Ovary (tissue), 9 donors: Measurements from ENCODE around the gene MBOAT7. TPM values are rescaled to one million over a fixed set of nuclear protein-coding genes. Genes with fewer than 3 reads are reported as not detected.

ENCODE experiments used
- DNase-seq, 5 donors: peaks; one replicate each; pipeline ENCODE4 v3.0.0-alpha.2; 2019 to 2020
- H3K27ac ChIP-seq, 2 donors: fragments of 200-600 bp; one replicate each; pipeline versions ENCODE4 v1.5.1 to v1.8.0; 2019 to 2022
- H3K27me3 ChIP-seq: fragments of 200-600 bp; one replicate; pipeline ENCODE4 v1.8.0; 2022
- H3K36me3 ChIP-seq: fragments of 200-600 bp; sonication (generic); one replicate; pipeline ENCODE4 v1.5.1; 2019
- H3K4me1 ChIP-seq: one replicate; pipeline ENCODE4 v1.8.1; 2013; ENCODE audit warnings: mild to moderate bottlenecking, moderate library complexity; ENCODE audit not compliant: insufficient read depth
- H3K4me3 ChIP-seq: fragments of 200-600 bp; sonication (generic); one replicate; pipeline ENCODE4 v1.5.1; 2017
- H3K9me3 ChIP-seq, 2 donors: fragments of 200-600 bp in 1 of 2; sonication (generic) in 1 of 2; one replicate each; pipeline versions ENCODE4 v1.5.1 to v1.8.1; 2013 to 2019; ENCODE audit warnings: mild to moderate bottlenecking in 1 of 2, moderate library complexity in 1 of 2
- CTCF ChIP-seq, 3 donors: fragments of 450-650 bp in 2 of 3; fragments of 200-600 bp in 1 of 3; IDR thresholded peaks; one replicate each; pipeline versions ENCODE4 v1.5.1 to v1.8.0; 2016 to 2022; ENCODE audit warnings: antibody characterized with exemption in 3 of 3, mild to moderate bottlenecking in 1 of 3
- EP300 ChIP-seq: sonication (generic); formaldehyde crosslinking; IDR thresholded peaks from one replicate; pipeline ENCODE4 v1.6.1; 2017; ENCODE audit warnings: antibody characterized with exemption
- POLR2A ChIP-seq: fragments of 450-650 bp; IDR thresholded peaks from one replicate; pipeline ENCODE4 v1.6.1; 2017; ENCODE audit warnings: antibody characterized with exemption, mild to moderate bottlenecking, moderate library complexity
- WGBS, 3 donors: extraction: QIAGEN DNeasy Blood & Tissue Kit in 1 of 3; methylation state at CpG; one replicate each; pipeline versions ENCODE4 v1.1.5 to v1.1.7; 2013 to 2017; 5-methylcytosine and 5-hydroxymethylcytosine counted together
- intact Hi-C, 4 donors: fragments of 100-400 bp; cut with DNase I; formaldehyde crosslinking; loops; one replicate each; pipeline versions ENCODE4 v1.11.0 to v1.15.1; 2022 to 2023
- polyA plus RNA-seq, 2 donors: library from polyadenylated mRNA; stranded (reverse); fragments of 200-250 nt in 1 of 2; fragments of 350-450 nt in 1 of 2; fragmentation: Illumina TruSeq in 1 of 2; extraction: RNeasy Lipid Tissue Mini Kit (QIAGEN cat#74804) in 1 of 2; gene quantifications; one replicate each; pipeline ENCODE4 v1.2.3, GENCODE V29; 2013 to 2014
- total RNA-seq, 7 donors: library from RNA; depleted of rRNA in 2 of 7; stranded (reverse); fragments of >200 nt in 2 of 7; fragmentation: NEBNext Ultra II Directional in 3 of 7; extraction: Animal tissue kit (Norgen Biotek cat#: 25700) in 3 of 7; gene quantifications; one replicate each; pipeline versions ENCODE4 v1.1.0 to v1.2.4, GENCODE V29; 2016 to 2023
- donor health status: DM: no; HTN: no; CAD: no; lungs with moderate emphysema.
- donor health status: DM: no; HTN: no; CAD: no.
- donor health status: Bipolar disorder and iron deficiency.
- donor health status: DM: yes; HTN: yes; CAD: no.
- donor health status: DM: no; HTN: no; CAD: no.
- donor health status: DM: yes; HTN: yes; CAD: no.

MBOAT7 gene
- total and polyA plus RNA-seq, 9 donors: 41.0 to 105 (median 51.5) TPM

DNA sequence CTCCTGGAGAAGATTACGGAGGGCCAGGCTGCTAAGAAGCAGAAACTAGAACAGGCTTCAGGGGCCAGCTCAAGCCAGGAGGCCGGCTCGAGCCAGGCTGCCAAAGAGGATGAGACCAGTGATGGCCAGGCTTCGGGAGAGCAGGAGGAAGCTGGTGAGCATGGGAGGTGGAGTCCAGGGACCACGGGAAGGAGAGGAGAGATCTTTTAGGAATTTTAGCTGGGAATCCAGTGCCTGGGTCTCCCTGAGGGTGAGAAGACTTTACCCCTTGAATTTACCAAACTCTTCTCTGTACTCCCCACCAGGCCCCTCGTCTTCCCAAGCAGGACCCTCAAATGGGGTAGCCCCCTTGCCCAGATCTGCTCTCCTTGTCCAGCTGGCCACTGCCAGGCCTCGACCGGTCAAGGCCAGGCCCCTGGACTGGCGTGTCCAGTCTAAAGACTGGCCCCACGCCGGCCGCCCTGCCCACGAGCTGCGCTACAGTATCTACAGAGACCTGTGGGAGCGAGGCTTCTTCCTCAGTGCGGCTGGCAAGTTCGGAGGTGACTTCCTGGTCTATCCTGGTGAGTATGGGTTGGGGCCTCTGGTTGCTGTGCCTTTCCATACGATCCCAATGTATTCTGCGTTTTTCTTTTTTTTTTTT lies 2.6 kb upstream of the MBOAT7 start:
- intact Hi-C loops: no loop called here
- peak in 3 of 5 donors; percentile 52 to 59 (median 54) for DNase-seq
- H3K36me3 ChIP-seq: no peaks in the 10 kb centered on the region
- H3K4me1 ChIP-seq: peaks cover 6% of the 10 kb centered on the region
- peak overlapping the region; percentile 66 for H3K4me3 ChIP-seq
- no peaks in the 10 kb centered on the region for H3K9me3 ChIP-seq
- no peaks in the 10 kb centered on the region for H3K27me3 ChIP-seq
- peak overlapping the region; percentile 96 to 100 for H3K27ac ChIP-seq
- TF ChIP-seq CTCF (IDR thresholded peaks at IDR 0.05) (no peak), POLR2A (no peak), EP300 (no peak)
- WGBS, 3 donors: 41 to 54% (median 44%) methylated on average over 19 of the region's 19 CpGs

DNA sequence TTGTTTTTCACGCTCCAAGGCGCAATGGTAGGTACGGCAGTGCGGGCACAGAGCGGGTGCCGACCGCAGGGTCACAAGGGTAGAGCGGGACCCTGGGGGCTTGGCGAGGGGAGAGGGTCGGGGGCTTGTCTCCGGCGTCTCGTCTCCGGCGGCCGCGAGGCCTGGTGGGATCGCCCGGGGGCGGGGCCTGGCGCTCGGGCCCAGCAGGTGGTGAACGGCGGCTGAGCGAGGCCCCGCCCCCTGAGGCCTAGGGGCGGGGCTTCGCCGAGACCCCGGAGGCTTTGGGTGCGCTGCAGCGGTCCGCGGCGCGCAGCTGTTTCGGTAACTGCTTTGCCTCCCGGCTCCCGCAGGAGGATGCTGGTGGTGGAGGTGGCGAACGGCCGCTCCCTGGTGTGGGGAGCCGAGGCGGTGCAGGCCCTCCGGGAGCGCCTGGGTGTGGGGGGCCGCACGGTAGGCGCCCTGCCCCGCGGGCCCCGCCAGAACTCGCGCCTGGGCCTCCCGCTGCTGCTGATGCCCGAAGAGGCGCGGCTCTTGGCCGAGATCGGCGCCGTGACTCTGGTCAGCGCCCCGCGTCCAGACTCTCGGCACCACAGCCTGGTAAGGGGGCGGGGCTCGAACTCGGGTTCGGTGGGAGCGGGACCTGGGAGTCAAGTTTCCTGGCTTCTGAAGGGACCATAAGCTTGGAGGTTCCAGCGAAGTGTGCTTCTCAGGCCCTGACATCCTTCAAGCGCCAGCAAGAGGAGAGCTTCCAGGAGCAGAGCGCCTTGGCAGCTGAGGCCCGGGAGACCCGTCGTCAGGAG lies 1.8 kb upstream of the MBOAT7 start, which contains the start of gene TSEN34:
TSEN34 (plus strand) TSS at position 298 of the 800 bp plus-strand sequence; CDS start at position 355, 57 bp downstream.
- H3K4me3 ChIP-seq: peak within 1 kb of the TSS; percentile 66
- WGBS, 3 donors: 1 to 2% (median 1%) methylated on average over 35 to 77 of the region's 77 CpGs
- DNase-seq: peak; percentile 90 to 95 (median 93)
- peak; percentile 83 for TF ChIP-seq POLR2A
- no peak for TF ChIP-seq EP300
- TF ChIP-seq CTCF (IDR thresholded peaks at IDR 0.05): peak in 1 of 3 donors; percentile 23
- H3K9me3 ChIP-seq: no peaks in the 10 kb centered on the region
- H3K27me3 ChIP-seq: no peaks in the 10 kb centered on the region
- no peaks in the 10 kb centered on the region for H3K36me3 ChIP-seq
- H3K4me1 ChIP-seq: peaks cover 6% of the 10 kb centered on the region
- peak within 1 kb of the TSS; percentile 96 to 100 for H3K27ac ChIP-seq
- intact Hi-C loops: no loop called here

DNA sequence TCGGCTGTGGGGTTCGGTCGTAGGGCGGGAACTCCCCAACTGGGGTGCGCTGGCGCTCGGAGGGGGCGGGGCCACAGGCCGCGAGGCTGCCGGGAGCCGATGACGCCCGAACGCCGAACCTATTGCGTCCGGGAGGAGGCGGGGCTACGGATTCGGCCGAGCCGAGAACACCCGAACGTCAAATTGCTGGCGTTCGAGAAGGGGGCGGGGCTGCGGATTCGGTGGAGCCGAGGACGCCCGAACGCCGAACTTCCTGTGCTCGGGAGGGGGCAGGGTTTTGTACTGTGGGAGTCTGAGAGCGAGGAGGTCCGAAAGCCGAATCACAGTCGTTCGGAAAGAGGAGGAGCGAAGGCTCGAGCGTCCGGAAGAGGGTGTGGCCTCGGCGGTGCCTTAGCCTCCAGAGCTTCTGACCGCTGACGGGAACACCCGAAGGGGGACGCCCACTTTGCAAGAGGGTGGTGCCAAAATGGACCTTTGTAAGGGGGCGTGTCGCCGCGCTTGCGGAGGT lies 1.2 kb upstream of the MBOAT7 start:
- DNase-seq: peak; percentile 100
- peaks cover 6% of the 10 kb centered on the region for H3K4me1 ChIP-seq
- peak overlapping the region; percentile 66 for H3K4me3 ChIP-seq
- no peak for TF ChIP-seq CTCF (IDR thresholded peaks at IDR 0.05)
- peak; percentile 24 for TF ChIP-seq EP300
- TF ChIP-seq POLR2A: no peak
- peak overlapping the region; percentile 96 to 100 for H3K27ac ChIP-seq
- no peaks in the 10 kb centered on the region for H3K9me3 ChIP-seq
- no peaks in the 10 kb centered on the region for H3K27me3 ChIP-seq
- intact Hi-C loops: no loop called here
- 0 to 1% (median 1%) methylated on average over 43 to 56 of the region's 56 CpGs for WGBS, 3 donors
- no peaks in the 10 kb centered on the region for H3K36me3 ChIP-seq

- intact Hi-C loops: loop anchor here in 1 of 4 donors (1.0 kb wide), 1 partner anchor 19 kb away; no protein-coding TSS in a partner anchor
- 0 to 1% (median 0%) methylated on average over 50 to 65 of the region's 65 CpGs for WGBS, 3 donors
- H3K27me3 ChIP-seq: no peaks in the 10 kb centered on the region
Measured at GRCh38 chr19:54189735-54190502, 539 bp upstream of the MBOAT7 start.

More at GRCh38 chr19:54189735-54190502, 539 bp upstream of the MBOAT7 start:
- Histone ChIP-seq H3K36me3 (no peaks in the 10 kb centered on the region), H3K27ac (peak overlapping the region; percentile 96 to 100), H3K4me3 (peak overlapping the region; percentile 80), H3K9me3 (no peaks in the 10 kb centered on the region), H3K4me1 (peaks cover 6% of the 10 kb centered on the region)
- peak; percentile 100 for DNase-seq
- TF ChIP-seq CTCF (IDR thresholded peaks at IDR 0.05): peak in 1 of 3 donors; percentile 4
- peak; percentile 43 for TF ChIP-seq EP300
- TF ChIP-seq POLR2A: peak; percentile 95
